GM23338 (cell line): ENCODE results near the gene TMEM175. TPM values are rescaled to one million over a fixed set of nuclear protein-coding genes. Genes with fewer than 3 reads are reported as not detected.

ENCODE experiments used
- ATAC-seq: fragments of 200-7000 bp; cut with Tn5 transposase; 3 replicates; pipeline ENCODE4 v1.9.1; 2020
- DNase-seq: peaks from one replicate; pipeline ENCODE4 v3.0.0-alpha.2; 2015; ENCODE audit warnings: low spot score
- H2AFZ ChIP-seq: fragments of 200-600 bp; sonication (generic); 2 replicates; pipeline ENCODE4 v1.8.0; 2016; ENCODE audit warnings: antibody characterized with exemption, mild to moderate bottlenecking, moderate library complexity
- H3F3A ChIP-seq: fragments of 200-600 bp; sonication (generic); replicated peaks from 2 replicates; pipeline ENCODE4 v1.8.0; 2017; ENCODE audit warnings: antibody characterized with exemption, mixed run types, low read depth
- H3K27ac ChIP-seq: fragments of 200-600 bp; sonication (generic); 2 replicates; pipeline ENCODE4 v1.6.1; 2016; ENCODE audit warnings: low read depth
- H3K27me3 ChIP-seq: fragments of 200-600 bp; sonication (generic); 2 replicates; pipeline ENCODE4 v1.8.0; 2016; ENCODE audit warnings: mild to moderate bottlenecking, mixed run types, moderate library complexity; ENCODE audit not compliant: insufficient read depth
- H3K36me3 ChIP-seq: fragments of 200-600 bp; sonication (generic); 2 replicates; pipeline ENCODE4 v1.8.0; 2016; ENCODE audit warnings: mild to moderate bottlenecking; ENCODE audit not compliant: insufficient read depth
- H3K4me1 ChIP-seq: fragments of 200-600 bp; sonication (generic); 2 replicates; pipeline ENCODE4 v1.8.0; 2016; ENCODE audit warnings: mild to moderate bottlenecking, moderate library complexity; ENCODE audit not compliant: insufficient read depth
- H3K4me2 ChIP-seq: fragments of 200-600 bp; sonication (generic); 2 replicates; pipeline ENCODE4 v1.7.1; 2017; ENCODE audit warnings: mixed run types
- H3K4me3 ChIP-seq: fragments of 200-600 bp; sonication (generic); 2 replicates; pipeline ENCODE4 v1.6.1; 2016; ENCODE audit warnings: mixed run types
- H3K79me2 ChIP-seq: fragments of 200-600 bp; sonication (generic); replicated peaks from 2 replicates; pipeline ENCODE4 v1.8.0; 2017; ENCODE audit warnings: mild to moderate bottlenecking; ENCODE audit not compliant: insufficient read depth
- H3K9me2 ChIP-seq: fragments of 200-600 bp; sonication (generic); 2 replicates; pipeline ENCODE4 v1.8.0; 2017; ENCODE audit not compliant: insufficient read depth
- H4K20me1 ChIP-seq: fragments of 200-600 bp; sonication (generic); replicated peaks from 2 replicates; pipeline ENCODE4 v1.8.0; 2017; ENCODE audit warnings: mild to moderate bottlenecking; ENCODE audit not compliant: insufficient read depth
- H3K27ac Mint-ChIP-seq: 2 replicates; pipeline ENCODE4 v1.8.0; 2020; ENCODE audit warnings: inconsistent platforms, mild to moderate bottlenecking, moderate library complexity, mixed read lengths
- H3K27me3 Mint-ChIP-seq: 3 replicates; pipeline ENCODE4 v1.8.0; 2022; ENCODE audit warnings: low read depth, mild to moderate bottlenecking, moderate library complexity, mixed read lengths, inconsistent platforms; ENCODE audit not compliant: insufficient read depth, poor library complexity
- H3K36me3 Mint-ChIP-seq: 3 replicates; pipeline ENCODE4 v1.8.0; 2021; ENCODE audit warnings: low read depth, mild to moderate bottlenecking, inconsistent platforms, moderate library complexity, mixed read lengths
- H3K4me1 Mint-ChIP-seq: 3 replicates; pipeline ENCODE4 v1.8.0; 2020; ENCODE audit warnings: mild to moderate bottlenecking, inconsistent platforms, mixed read lengths
- H3K4me3 Mint-ChIP-seq: 3 replicates; pipeline ENCODE4 v1.8.0; 2021; ENCODE audit warnings: moderate library complexity, mild to moderate bottlenecking, inconsistent platforms, mixed read lengths
- H3K9me3 Mint-ChIP-seq: 3 replicates; pipeline ENCODE4 v1.8.0; 2020; ENCODE audit warnings: moderate library complexity, mild to moderate bottlenecking, inconsistent platforms, mixed read lengths
- CREB1 ChIP-seq: fragments of 250-450 bp; sonication (Bioruptor Pico); IDR thresholded peaks from 2 replicates; pipeline ENCODE4 v1.5.0; 2020; ENCODE audit warnings: low read depth, mild to moderate bottlenecking, moderate library complexity
- CTCF ChIP-seq, 2 experiments: fragments of 200-600 bp in 1 of 2; sonication (generic) in 1 of 2; conservative IDR thresholded peaks; 2 replicates each; pipeline versions ENCODE4 v1.5.1 to v1.6.1; 2016 to 2017; ENCODE audit warnings: antibody characterized with exemption in 2 of 2, low read depth in 2 of 2, mild to moderate bottlenecking in 2 of 2, moderate library complexity in 1 of 2
- ETS1 ChIP-seq: IDR thresholded peaks from 2 replicates; pipeline ENCODE4 v1.6.1; 2016; ENCODE audit warnings: antibody characterized with exemption
- EZH2 ChIP-seq: fragments of 200-600 bp; sonication (generic); IDR thresholded peaks from one replicate; pipeline ENCODE4 v1.8.0; 2017; ENCODE audit warnings: antibody characterized with exemption, mild to moderate bottlenecking, low read depth; ENCODE audit not compliant: unreplicated experiment
- EZH2phosphoT487 ChIP-seq: fragments of 200-600 bp; sonication (generic); IDR thresholded peaks from one replicate; pipeline ENCODE4 v1.8.1; 2018; ENCODE audit warnings: antibody characterized with exemption; ENCODE audit not compliant: unreplicated experiment
- JUNB ChIP-seq: IDR thresholded peaks from one replicate; pipeline ENCODE4 v1.6.1; 2016; ENCODE audit warnings: antibody characterized with exemption; ENCODE audit not compliant: unreplicated experiment
- NANOG ChIP-seq: IDR thresholded peaks from 2 replicates; pipeline ENCODE4 v1.6.1; 2016; ENCODE audit warnings: antibody characterized with exemption, borderline replicate concordance
- POLR2AphosphoS5 ChIP-seq: IDR thresholded peaks from 2 replicates; pipeline ENCODE4 v1.6.1; 2016; ENCODE audit warnings: antibody characterized with exemption, low read depth
- REST ChIP-seq: IDR thresholded peaks from one replicate; pipeline ENCODE4 v1.6.1; 2018; ENCODE audit warnings: antibody characterized with exemption; ENCODE audit not compliant: unreplicated experiment
- STAT1 ChIP-seq: IDR thresholded peaks from one replicate; pipeline ENCODE4 v1.6.1; 2016; ENCODE audit warnings: antibody characterized with exemption; ENCODE audit not compliant: unreplicated experiment
- ZNF114 ChIP-seq: fragments of 250-450 bp; sonication (Bioruptor Pico); IDR thresholded peaks from 2 replicates; pipeline ENCODE4 v1.5.0; 2020; ENCODE audit warnings: mild to moderate bottlenecking, moderate library complexity
- ZNF331 ChIP-seq: fragments of 250-450 bp; sonication (Bioruptor Pico); IDR thresholded peaks from 2 replicates; pipeline ENCODE4 v1.5.0; 2020; ENCODE audit warnings: low read depth, mild to moderate bottlenecking, moderate library complexity
- ZNF462 ChIP-seq: fragments of 250-450 bp; sonication (Bioruptor Pico); IDR thresholded peaks from 2 replicates; pipeline ENCODE4 v1.5.0; 2020; ENCODE audit warnings: mild to moderate bottlenecking, moderate library complexity
- polyA plus RNA-seq: library from polyadenylated mRNA; unstranded; fragments of >200 nt; fragmentation: Nextera tagmentation; extraction: Ambion mirVana; gene quantifications from 2 replicates; pipeline ENCODE4 v1.2.1, GENCODE V29; 2016
- total RNA-seq: library from RNA; depleted of rRNA; stranded (reverse); fragments of >200 nt; shearing (Covaris generic); gene quantifications from 2 replicates; pipeline ENCODE4 v1.2.3, GENCODE V29; 2014

TMEM175 gene
- total and polyA plus RNA-seq, 2 experiments from 2014 or later, result 8.0 to 11.4 TPM

- Histone ChIP-seq H3K9me2 (no peaks in the 10 kb centered on the region), H3K4me3 (no peak overlapping the region), H3K36me3 (no peaks in the 10 kb centered on the region), H3K27ac (no peak overlapping the region), H3K4me1 (0 out of 2 replicates have a peak, but pooled peaks cover 4% of the 10 kb centered on the region), H4K20me1 (no peaks in the 10 kb centered on the region), H3F3A (no peaks in the 10 kb centered on the region), H3K79me2 (no peaks in the 10 kb centered on the region), H2AFZ (no peak overlapping the region), H3K4me2 (no peak overlapping the region), H3K27me3 (no peaks in the 10 kb centered on the region)
- TF ChIP-seq ETS1 (no peak), ZNF331 (CRISPR knock-in tag) (no peak), NANOG (no peak), REST (no peak), EZH2phosphoT487 (no peak), JUNB (no peak), CTCF (conservative IDR thresholded peaks at IDR 0.05; ENCODE audit: low read depth in 2 of 2) (no peak), ZNF114 (CRISPR knock-in tag) (no peak), STAT1 (no peak), ZNF462 (no peak), EZH2 (no peak), CREB1 (CRISPR knock-in tag) (no peak), POLR2AphosphoS5 (no peak)
- no peak for DNase-seq
- Mint-ChIP-seq H3K36me3 (no peaks in the 10 kb centered on the region), H3K4me1 (peaks cover 17% of the 10 kb centered on the region), H3K4me3 (no peak overlapping the region), H3K27me3 (peaks cover 11% of the 10 kb centered on the region), H3K9me3 (no peaks in the 10 kb centered on the region), H3K27ac (no peak overlapping the region)
- ATAC-seq, result no peak
Measured at GRCh38 chr4:947491-947971, 15.3 kb downstream of the TMEM175 start.
